GM23338 (cell line): ENCODE measurements around the gene USP32. TPM values are rescaled to one million over a fixed set of nuclear protein-coding genes. Genes with fewer than 3 reads are reported as not detected.

Experiments
- ATAC-seq: fragments of 200-7000 bp; cut with Tn5 transposase; 3 replicates; pipeline ENCODE4 v1.9.1; 2020
- DNase-seq: peaks from one replicate; pipeline ENCODE4 v3.0.0-alpha.2; 2015; ENCODE audit warnings: low spot score
- H2AFZ ChIP-seq: fragments of 200-600 bp; sonication (generic); 2 replicates; pipeline ENCODE4 v1.8.0; 2016; ENCODE audit warnings: antibody characterized with exemption, mild to moderate bottlenecking, moderate library complexity
- H3F3A ChIP-seq: fragments of 200-600 bp; sonication (generic); replicated peaks from 2 replicates; pipeline ENCODE4 v1.8.0; 2017; ENCODE audit warnings: antibody characterized with exemption, mixed run types, low read depth
- H3K27ac ChIP-seq: fragments of 200-600 bp; sonication (generic); 2 replicates; pipeline ENCODE4 v1.6.1; 2016; ENCODE audit warnings: low read depth
- H3K27me3 ChIP-seq: fragments of 200-600 bp; sonication (generic); 2 replicates; pipeline ENCODE4 v1.8.0; 2016; ENCODE audit warnings: mild to moderate bottlenecking, mixed run types, moderate library complexity; ENCODE audit not compliant: insufficient read depth
- H3K36me3 ChIP-seq: fragments of 200-600 bp; sonication (generic); 2 replicates; pipeline ENCODE4 v1.8.0; 2016; ENCODE audit warnings: mild to moderate bottlenecking; ENCODE audit not compliant: insufficient read depth
- H3K4me1 ChIP-seq: fragments of 200-600 bp; sonication (generic); 2 replicates; pipeline ENCODE4 v1.8.0; 2016; ENCODE audit warnings: mild to moderate bottlenecking, moderate library complexity; ENCODE audit not compliant: insufficient read depth
- H3K4me2 ChIP-seq: fragments of 200-600 bp; sonication (generic); 2 replicates; pipeline ENCODE4 v1.7.1; 2017; ENCODE audit warnings: mixed run types
- H3K4me3 ChIP-seq: fragments of 200-600 bp; sonication (generic); 2 replicates; pipeline ENCODE4 v1.6.1; 2016; ENCODE audit warnings: mixed run types
- H3K79me2 ChIP-seq: fragments of 200-600 bp; sonication (generic); replicated peaks from 2 replicates; pipeline ENCODE4 v1.8.0; 2017; ENCODE audit warnings: mild to moderate bottlenecking; ENCODE audit not compliant: insufficient read depth
- H3K9me2 ChIP-seq: fragments of 200-600 bp; sonication (generic); 2 replicates; pipeline ENCODE4 v1.8.0; 2017; ENCODE audit not compliant: insufficient read depth
- H4K20me1 ChIP-seq: fragments of 200-600 bp; sonication (generic); replicated peaks from 2 replicates; pipeline ENCODE4 v1.8.0; 2017; ENCODE audit warnings: mild to moderate bottlenecking; ENCODE audit not compliant: insufficient read depth
- H3K27ac Mint-ChIP-seq: 2 replicates; pipeline ENCODE4 v1.8.0; 2020; ENCODE audit warnings: inconsistent platforms, mild to moderate bottlenecking, moderate library complexity, mixed read lengths
- H3K27me3 Mint-ChIP-seq: 3 replicates; pipeline ENCODE4 v1.8.0; 2022; ENCODE audit warnings: low read depth, mild to moderate bottlenecking, moderate library complexity, mixed read lengths, inconsistent platforms; ENCODE audit not compliant: insufficient read depth, poor library complexity
- H3K36me3 Mint-ChIP-seq: 3 replicates; pipeline ENCODE4 v1.8.0; 2021; ENCODE audit warnings: low read depth, mild to moderate bottlenecking, inconsistent platforms, moderate library complexity, mixed read lengths
- H3K4me1 Mint-ChIP-seq: 3 replicates; pipeline ENCODE4 v1.8.0; 2020; ENCODE audit warnings: mild to moderate bottlenecking, inconsistent platforms, mixed read lengths
- H3K4me3 Mint-ChIP-seq: 3 replicates; pipeline ENCODE4 v1.8.0; 2021; ENCODE audit warnings: moderate library complexity, mild to moderate bottlenecking, inconsistent platforms, mixed read lengths
- H3K9me3 Mint-ChIP-seq: 3 replicates; pipeline ENCODE4 v1.8.0; 2020; ENCODE audit warnings: moderate library complexity, mild to moderate bottlenecking, inconsistent platforms, mixed read lengths
- CREB1 ChIP-seq: fragments of 250-450 bp; sonication (Bioruptor Pico); IDR thresholded peaks from 2 replicates; pipeline ENCODE4 v1.5.0; 2020; ENCODE audit warnings: low read depth, mild to moderate bottlenecking, moderate library complexity
- EZH2 ChIP-seq: fragments of 200-600 bp; sonication (generic); IDR thresholded peaks from one replicate; pipeline ENCODE4 v1.8.0; 2017; ENCODE audit warnings: antibody characterized with exemption, mild to moderate bottlenecking, low read depth; ENCODE audit not compliant: unreplicated experiment
- EZH2phosphoT487 ChIP-seq: fragments of 200-600 bp; sonication (generic); IDR thresholded peaks from one replicate; pipeline ENCODE4 v1.8.1; 2018; ENCODE audit warnings: antibody characterized with exemption; ENCODE audit not compliant: unreplicated experiment
- JUNB ChIP-seq: IDR thresholded peaks from one replicate; pipeline ENCODE4 v1.6.1; 2016; ENCODE audit warnings: antibody characterized with exemption; ENCODE audit not compliant: unreplicated experiment
- NANOG ChIP-seq: IDR thresholded peaks from 2 replicates; pipeline ENCODE4 v1.6.1; 2016; ENCODE audit warnings: antibody characterized with exemption, borderline replicate concordance
- POLR2AphosphoS5 ChIP-seq: IDR thresholded peaks from 2 replicates; pipeline ENCODE4 v1.6.1; 2016; ENCODE audit warnings: antibody characterized with exemption, low read depth
- STAT1 ChIP-seq: IDR thresholded peaks from one replicate; pipeline ENCODE4 v1.6.1; 2016; ENCODE audit warnings: antibody characterized with exemption; ENCODE audit not compliant: unreplicated experiment
- ZNF114 ChIP-seq: fragments of 250-450 bp; sonication (Bioruptor Pico); IDR thresholded peaks from 2 replicates; pipeline ENCODE4 v1.5.0; 2020; ENCODE audit warnings: mild to moderate bottlenecking, moderate library complexity
- ZNF331 ChIP-seq: fragments of 250-450 bp; sonication (Bioruptor Pico); IDR thresholded peaks from 2 replicates; pipeline ENCODE4 v1.5.0; 2020; ENCODE audit warnings: low read depth, mild to moderate bottlenecking, moderate library complexity
- polyA plus RNA-seq: library from polyadenylated mRNA; unstranded; fragments of >200 nt; fragmentation: Nextera tagmentation; extraction: Ambion mirVana; gene quantifications from 2 replicates; pipeline ENCODE4 v1.2.1, GENCODE V29; 2016
- total RNA-seq: library from RNA; depleted of rRNA; stranded (reverse); fragments of >200 nt; shearing (Covaris generic); gene quantifications from 2 replicates; pipeline ENCODE4 v1.2.3, GENCODE V29; 2014
- TF ChIP-seq, protein P1 (sequence below), 2 experiments: fragments of 200-600 bp in 1 of 2; sonication (generic) in 1 of 2; conservative IDR thresholded peaks; 2 replicates each; pipeline versions ENCODE4 v1.5.1 to v1.6.1; 2016 to 2017; ENCODE audit warnings: antibody characterized with exemption in 2 of 2, low read depth in 2 of 2, mild to moderate bottlenecking in 2 of 2, moderate library complexity in 1 of 2
- TF ChIP-seq, protein P2 (sequence below): IDR thresholded peaks from one replicate; pipeline ENCODE4 v1.6.1; 2018; ENCODE audit warnings: antibody characterized with exemption; ENCODE audit not compliant: unreplicated experiment
- TF ChIP-seq, protein P3 (sequence below): IDR thresholded peaks from 2 replicates; pipeline ENCODE4 v1.6.1; 2016; ENCODE audit warnings: antibody characterized with exemption
- TF ChIP-seq, protein P4 (sequence below): fragments of 250-450 bp; sonication (Bioruptor Pico); IDR thresholded peaks from 2 replicates; pipeline ENCODE4 v1.5.0; 2020; ENCODE audit warnings: mild to moderate bottlenecking, moderate library complexity

Gene USP32
- total and polyA plus RNA-seq, 2 experiments from 2014 or later = 43.6 to 129 TPM

DNA sequence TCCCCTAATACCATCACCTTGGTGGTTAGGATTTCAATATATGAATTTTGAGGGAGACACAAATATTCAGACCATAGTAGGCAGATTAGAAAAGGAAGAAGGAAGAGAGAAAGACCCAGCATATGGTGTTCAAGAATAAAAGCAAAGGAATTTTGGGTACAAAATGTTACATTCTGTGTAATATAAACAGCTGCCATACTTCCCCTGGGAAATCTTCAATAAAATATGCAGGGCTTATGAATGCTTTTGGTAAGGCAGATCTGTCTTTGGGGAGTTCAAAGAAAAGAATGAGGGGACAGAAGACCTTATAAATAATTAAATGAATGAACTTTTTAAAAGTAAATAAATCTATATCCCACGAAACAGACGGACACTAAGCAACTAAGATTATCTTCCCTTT, 91.9 kb downstream of the USP32 start:
- Histone ChIP-seq H3K4me2 (no peak overlapping the region), H4K20me1 (peaks cover 50% of the 10 kb centered on the region), H3K4me1 (peaks cover 20% of the 10 kb centered on the region), H3K27ac (no peak overlapping the region), H3K27me3 (no peaks in the 10 kb centered on the region), H3K36me3 (no peaks in the 10 kb centered on the region), H3K79me2 (peaks cover 71% of the 10 kb centered on the region), H3K4me3 (no peak overlapping the region), H3F3A (no peaks in the 10 kb centered on the region), H2AFZ (no peak overlapping the region), H3K9me2 (no peaks in the 10 kb centered on the region)
- H3K36me3 Mint-ChIP-seq = no peaks in the 10 kb centered on the region
- H3K27me3 Mint-ChIP-seq = no peaks in the 10 kb centered on the region
- no peak for DNase-seq
- TF ChIP-seq EZH2 (no peak), ZNF114 (no peak), JUNB (no peak), CREB1 (no peak), ZNF331 (CRISPR knock-in tag) (no peak), EZH2phosphoT487 (no peak), STAT1 (no peak), POLR2AphosphoS5 (no peak), NANOG (no peak)
- TF ChIP-seq, protein P1, sequence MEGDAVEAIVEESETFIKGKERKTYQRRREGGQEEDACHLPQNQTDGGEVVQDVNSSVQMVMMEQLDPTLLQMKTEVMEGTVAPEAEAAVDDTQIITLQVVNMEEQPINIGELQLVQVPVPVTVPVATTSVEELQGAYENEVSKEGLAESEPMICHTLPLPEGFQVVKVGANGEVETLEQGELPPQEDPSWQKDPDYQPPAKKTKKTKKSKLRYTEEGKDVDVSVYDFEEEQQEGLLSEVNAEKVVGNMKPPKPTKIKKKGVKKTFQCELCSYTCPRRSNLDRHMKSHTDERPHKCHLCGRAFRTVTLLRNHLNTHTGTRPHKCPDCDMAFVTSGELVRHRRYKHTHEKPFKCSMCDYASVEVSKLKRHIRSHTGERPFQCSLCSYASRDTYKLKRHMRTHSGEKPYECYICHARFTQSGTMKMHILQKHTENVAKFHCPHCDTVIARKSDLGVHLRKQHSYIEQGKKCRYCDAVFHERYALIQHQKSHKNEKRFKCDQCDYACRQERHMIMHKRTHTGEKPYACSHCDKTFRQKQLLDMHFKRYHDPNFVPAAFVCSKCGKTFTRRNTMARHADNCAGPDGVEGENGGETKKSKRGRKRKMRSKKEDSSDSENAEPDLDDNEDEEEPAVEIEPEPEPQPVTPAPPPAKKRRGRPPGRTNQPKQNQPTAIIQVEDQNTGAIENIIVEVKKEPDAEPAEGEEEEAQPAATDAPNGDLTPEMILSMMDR (conservative IDR thresholded peaks at IDR 0.05; ENCODE audit: low read depth in 2 of 2) = no peak
- TF ChIP-seq, protein P2, sequence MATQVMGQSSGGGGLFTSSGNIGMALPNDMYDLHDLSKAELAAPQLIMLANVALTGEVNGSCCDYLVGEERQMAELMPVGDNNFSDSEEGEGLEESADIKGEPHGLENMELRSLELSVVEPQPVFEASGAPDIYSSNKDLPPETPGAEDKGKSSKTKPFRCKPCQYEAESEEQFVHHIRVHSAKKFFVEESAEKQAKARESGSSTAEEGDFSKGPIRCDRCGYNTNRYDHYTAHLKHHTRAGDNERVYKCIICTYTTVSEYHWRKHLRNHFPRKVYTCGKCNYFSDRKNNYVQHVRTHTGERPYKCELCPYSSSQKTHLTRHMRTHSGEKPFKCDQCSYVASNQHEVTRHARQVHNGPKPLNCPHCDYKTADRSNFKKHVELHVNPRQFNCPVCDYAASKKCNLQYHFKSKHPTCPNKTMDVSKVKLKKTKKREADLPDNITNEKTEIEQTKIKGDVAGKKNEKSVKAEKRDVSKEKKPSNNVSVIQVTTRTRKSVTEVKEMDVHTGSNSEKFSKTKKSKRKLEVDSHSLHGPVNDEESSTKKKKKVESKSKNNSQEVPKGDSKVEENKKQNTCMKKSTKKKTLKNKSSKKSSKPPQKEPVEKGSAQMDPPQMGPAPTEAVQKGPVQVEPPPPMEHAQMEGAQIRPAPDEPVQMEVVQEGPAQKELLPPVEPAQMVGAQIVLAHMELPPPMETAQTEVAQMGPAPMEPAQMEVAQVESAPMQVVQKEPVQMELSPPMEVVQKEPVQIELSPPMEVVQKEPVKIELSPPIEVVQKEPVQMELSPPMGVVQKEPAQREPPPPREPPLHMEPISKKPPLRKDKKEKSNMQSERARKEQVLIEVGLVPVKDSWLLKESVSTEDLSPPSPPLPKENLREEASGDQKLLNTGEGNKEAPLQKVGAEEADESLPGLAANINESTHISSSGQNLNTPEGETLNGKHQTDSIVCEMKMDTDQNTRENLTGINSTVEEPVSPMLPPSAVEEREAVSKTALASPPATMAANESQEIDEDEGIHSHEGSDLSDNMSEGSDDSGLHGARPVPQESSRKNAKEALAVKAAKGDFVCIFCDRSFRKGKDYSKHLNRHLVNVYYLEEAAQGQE = no peak
- TF ChIP-seq, protein P3, sequence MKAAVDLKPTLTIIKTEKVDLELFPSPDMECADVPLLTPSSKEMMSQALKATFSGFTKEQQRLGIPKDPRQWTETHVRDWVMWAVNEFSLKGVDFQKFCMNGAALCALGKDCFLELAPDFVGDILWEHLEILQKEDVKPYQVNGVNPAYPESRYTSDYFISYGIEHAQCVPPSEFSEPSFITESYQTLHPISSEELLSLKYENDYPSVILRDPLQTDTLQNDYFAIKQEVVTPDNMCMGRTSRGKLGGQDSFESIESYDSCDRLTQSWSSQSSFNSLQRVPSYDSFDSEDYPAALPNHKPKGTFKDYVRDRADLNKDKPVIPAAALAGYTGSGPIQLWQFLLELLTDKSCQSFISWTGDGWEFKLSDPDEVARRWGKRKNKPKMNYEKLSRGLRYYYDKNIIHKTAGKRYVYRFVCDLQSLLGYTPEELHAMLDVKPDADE = no peak
- TF ChIP-seq, protein P4, sequence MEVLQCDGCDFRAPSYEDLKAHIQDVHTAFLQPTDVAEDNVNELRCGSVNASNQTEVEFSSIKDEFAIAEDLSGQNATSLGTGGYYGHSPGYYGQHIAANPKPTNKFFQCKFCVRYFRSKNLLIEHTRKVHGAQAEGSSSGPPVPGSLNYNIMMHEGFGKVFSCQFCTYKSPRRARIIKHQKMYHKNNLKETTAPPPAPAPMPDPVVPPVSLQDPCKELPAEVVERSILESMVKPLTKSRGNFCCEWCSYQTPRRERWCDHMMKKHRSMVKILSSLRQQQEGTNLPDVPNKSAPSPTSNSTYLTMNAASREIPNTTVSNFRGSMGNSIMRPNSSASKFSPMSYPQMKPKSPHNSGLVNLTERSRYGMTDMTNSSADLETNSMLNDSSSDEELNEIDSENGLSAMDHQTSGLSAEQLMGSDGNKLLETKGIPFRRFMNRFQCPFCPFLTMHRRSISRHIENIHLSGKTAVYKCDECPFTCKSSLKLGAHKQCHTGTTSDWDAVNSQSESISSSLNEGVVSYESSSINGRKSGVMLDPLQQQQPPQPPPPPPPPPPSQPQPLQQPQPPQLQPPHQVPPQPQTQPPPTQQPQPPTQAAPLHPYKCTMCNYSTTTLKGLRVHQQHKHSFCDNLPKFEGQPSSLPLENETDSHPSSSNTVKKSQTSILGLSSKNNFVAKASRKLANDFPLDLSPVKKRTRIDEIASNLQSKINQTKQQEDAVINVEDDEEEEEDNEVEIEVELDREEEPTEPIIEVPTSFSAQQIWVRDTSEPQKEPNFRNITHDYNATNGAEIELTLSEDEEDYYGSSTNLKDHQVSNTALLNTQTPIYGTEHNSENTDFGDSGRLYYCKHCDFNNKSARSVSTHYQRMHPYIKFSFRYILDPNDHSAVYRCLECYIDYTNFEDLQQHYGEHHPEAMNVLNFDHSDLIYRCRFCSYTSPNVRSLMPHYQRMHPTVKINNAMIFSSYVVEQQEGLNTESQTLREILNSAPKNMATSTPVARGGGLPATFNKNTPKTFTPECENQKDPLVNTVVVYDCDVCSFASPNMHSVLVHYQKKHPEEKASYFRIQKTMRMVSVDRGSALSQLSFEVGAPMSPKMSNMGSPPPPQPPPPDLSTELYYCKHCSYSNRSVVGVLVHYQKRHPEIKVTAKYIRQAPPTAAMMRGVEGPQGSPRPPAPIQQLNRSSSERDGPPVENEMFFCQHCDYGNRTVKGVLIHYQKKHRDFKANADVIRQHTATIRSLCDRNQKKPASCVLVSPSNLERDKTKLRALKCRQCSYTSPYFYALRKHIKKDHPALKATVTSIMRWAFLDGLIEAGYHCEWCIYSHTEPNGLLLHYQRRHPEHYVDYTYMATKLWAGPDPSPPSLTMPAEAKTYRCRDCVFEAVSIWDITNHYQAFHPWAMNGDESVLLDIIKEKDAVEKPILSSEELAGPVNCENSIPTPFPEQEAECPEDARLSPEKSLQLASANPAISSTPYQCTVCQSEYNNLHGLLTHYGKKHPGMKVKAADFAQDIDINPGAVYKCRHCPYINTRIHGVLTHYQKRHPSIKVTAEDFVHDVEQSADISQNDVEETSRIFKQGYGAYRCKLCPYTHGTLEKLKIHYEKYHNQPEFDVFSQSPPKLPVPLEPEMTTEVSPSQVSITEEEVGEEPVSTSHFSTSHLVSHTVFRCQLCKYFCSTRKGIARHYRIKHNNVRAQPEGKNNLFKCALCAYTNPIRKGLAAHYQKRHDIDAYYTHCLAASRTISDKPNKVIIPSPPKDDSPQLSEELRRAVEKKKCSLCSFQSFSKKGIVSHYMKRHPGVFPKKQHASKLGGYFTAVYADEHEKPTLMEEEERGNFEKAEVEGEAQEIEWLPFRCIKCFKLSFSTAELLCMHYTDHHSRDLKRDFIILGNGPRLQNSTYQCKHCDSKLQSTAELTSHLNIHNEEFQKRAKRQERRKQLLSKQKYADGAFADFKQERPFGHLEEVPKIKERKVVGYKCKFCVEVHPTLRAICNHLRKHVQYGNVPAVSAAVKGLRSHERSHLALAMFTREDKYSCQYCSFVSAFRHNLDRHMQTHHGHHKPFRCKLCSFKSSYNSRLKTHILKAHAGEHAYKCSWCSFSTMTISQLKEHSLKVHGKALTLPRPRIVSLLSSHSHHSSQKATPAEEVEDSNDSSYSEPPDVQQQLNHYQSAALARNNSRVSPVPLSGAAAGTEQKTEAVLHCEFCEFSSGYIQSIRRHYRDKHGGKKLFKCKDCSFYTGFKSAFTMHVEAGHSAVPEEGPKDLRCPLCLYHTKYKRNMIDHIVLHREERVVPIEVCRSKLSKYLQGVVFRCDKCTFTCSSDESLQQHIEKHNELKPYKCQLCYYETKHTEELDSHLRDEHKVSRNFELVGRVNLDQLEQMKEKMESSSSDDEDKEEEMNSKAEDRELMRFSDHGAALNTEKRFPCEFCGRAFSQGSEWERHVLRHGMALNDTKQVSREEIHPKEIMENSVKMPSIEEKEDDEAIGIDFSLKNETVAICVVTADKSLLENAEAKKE (CRISPR knock-in tag) = no peak
- peaks cover 7% of the 10 kb centered on the region; the same call in 2 of the 3 replicates for H3K4me1 Mint-ChIP-seq
- H3K9me3 Mint-ChIP-seq = no peaks in the 10 kb centered on the region
- H3K27ac Mint-ChIP-seq = no peak overlapping the region
- no peak for ATAC-seq
- no peak overlapping the region for H3K4me3 Mint-ChIP-seq
